Mucosa of rectum (tissue), 2 donors: Measurements from ENCODE around the gene CCNL2.
"Not testable (repeated sequence)": the region's sequence is repeated elsewhere in the genome, so short reads cannot be mapped to it uniquely, and the experiment has no call there.

ENCODE experiments used
- H3K27ac ChIP-seq, 2 donors: one replicate each; pipeline ENCODE4 v1.7.0; 2013; ENCODE audit warnings: inconsistent platforms in 2 of 2, low read depth in 2 of 2, low read length in 2 of 2
- H3K27me3 ChIP-seq, 2 donors: one replicate each; pipeline ENCODE4 v1.7.0; 2013; ENCODE audit warnings: low read length in 2 of 2; ENCODE audit not compliant: control insufficient read depth in 2 of 2, insufficient read depth in 2 of 2
- H3K36me3 ChIP-seq, 2 donors: one replicate each; pipeline ENCODE4 v1.7.0; 2013; ENCODE audit warnings: low read length in 2 of 2; ENCODE audit not compliant: control insufficient read depth in 2 of 2, insufficient read depth in 2 of 2
- H3K4me1 ChIP-seq, 2 donors: one replicate each; pipeline ENCODE4 v1.7.0; 2013; ENCODE audit warnings: low read length in 2 of 2, mild to moderate bottlenecking in 1 of 2; ENCODE audit not compliant: control insufficient read depth in 2 of 2, insufficient read depth in 2 of 2
- H3K4me3 ChIP-seq, 2 donors: one replicate each; pipeline ENCODE4 v1.7.0; 2013; ENCODE audit warnings: low read length in 2 of 2
- H3K9ac ChIP-seq, 2 donors: one replicate each; pipeline ENCODE4 v1.7.0; 2013; ENCODE audit warnings: low read length in 2 of 2, low read depth in 1 of 2, mild to moderate bottlenecking in 1 of 2
- H3K9me3 ChIP-seq, 2 donors: one replicate each; pipeline ENCODE4 v1.7.0; 2013; ENCODE audit warnings: low read length in 2 of 2; ENCODE audit not compliant: control insufficient read depth in 2 of 2
- donor health status: healthy.
- donor health status: Normal muscosa, but diverticular disease.

The CCNL2 gene

DNA sequence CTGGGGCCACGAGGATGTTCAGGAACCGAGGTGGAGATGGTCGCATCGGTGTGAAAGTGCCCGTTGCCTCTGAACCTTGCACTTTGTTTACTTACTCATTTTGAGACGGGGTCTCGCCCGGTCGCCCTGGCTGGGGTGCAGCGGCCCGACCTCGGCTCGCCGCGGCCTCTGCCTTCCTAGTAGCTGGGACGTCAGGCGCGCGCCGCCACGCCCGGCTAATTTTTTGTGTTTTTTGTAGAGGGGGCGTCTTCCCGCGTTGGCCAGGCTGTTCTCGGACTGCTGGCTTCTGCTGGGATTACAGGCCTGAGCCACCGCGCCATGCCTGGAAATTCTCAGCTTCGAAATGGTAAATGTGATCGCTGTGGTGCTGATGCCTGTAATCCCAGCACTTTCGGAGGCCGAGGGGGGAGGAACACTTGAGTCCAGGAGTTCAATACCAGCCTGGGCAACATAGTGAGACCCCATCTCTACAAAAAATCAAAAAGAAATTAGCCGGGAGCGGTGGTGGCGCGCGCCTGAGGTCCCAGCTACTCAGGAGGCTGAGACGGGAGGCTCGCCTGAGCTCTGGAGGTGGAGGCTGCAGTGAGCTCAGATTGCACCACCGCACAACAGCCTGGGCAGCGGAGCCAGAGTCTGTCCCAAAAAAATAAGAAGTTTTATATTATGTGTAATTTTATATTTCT is 8.6 kb upstream of the CCNL2 start:
- Histone ChIP-seq H3K9ac (peak overlapping the region; percentile 79 to 90), H3K4me1 (peaks cover 13 to 18% of the 10 kb centered on the region in 2 donors), H3K9me3 (no peaks in the 10 kb centered on the region), H3K27ac (peak overlapping the region; percentile 67 to 83), H3K4me3 (peak overlapping the region; percentile 91 to 94), H3K27me3 (no peaks in the 10 kb centered on the region), H3K36me3 (peaks cover 10 to 22% of the 10 kb centered on the region in 2 donors)

DNA sequence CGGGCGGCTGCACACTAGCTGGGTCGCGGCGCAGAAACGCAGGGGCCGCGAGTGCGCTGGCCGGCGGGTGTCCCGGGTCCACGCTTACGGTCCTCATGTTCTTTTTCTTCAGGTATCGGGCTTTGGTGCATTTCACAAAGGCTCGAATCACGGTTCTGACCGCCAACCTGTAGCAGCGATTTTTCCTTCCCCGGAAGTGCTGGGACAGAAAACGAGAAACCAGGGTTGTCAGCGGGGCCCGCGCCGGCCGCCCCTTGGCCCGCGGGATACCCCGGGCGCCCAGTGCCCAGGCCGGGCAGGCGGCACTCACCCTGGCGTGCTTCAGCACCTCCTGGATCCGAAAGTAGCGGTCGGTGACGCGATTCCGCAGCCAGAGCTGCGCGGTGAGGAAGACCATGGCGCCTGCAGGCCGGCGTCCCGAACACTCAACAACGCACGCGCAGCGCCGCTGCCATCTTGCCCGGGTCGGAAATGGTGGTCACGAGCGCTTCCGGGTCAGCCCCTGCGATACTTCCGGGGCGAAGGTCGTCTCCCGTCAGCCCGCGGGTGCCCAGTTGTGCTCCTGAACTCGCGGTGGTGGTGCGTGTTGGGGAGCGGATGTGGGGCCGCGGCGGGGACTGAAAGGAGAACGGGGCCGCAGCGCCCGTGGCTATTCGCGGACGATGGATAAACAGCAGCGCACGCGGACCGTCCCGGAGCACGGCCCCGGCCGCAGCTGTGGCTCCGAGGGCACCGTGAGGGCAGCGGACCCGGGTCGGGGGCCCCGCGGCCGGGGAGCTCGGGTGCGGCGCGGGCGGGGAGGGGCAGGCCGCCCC is 7.9 kb upstream of the CCNL2 start, which contains the start of gene MRPL20:
Gene MRPL20 (minus strand): TSS at position 473 of the 815 bp plus-strand sequence. CDS start 76 bp downstream, at position 397.
- peak within 1 kb of the TSS; percentile 91 to 94 for H3K4me3 ChIP-seq
- H3K9ac ChIP-seq, result peak within 1 kb of the TSS; percentile 79 to 90
- H3K27me3 ChIP-seq, result no peaks in the 10 kb centered on the region
- H3K27ac ChIP-seq, result peak within 1 kb of the TSS; percentile 67 to 83
- peaks cover 13 to 18% of the 10 kb centered on the region in 2 donors for H3K4me1 ChIP-seq
- no peaks in the 10 kb centered on the region for H3K9me3 ChIP-seq
- H3K36me3 ChIP-seq, result peaks cover 14 to 27% of the 10 kb centered on the region in 2 donors

DNA sequence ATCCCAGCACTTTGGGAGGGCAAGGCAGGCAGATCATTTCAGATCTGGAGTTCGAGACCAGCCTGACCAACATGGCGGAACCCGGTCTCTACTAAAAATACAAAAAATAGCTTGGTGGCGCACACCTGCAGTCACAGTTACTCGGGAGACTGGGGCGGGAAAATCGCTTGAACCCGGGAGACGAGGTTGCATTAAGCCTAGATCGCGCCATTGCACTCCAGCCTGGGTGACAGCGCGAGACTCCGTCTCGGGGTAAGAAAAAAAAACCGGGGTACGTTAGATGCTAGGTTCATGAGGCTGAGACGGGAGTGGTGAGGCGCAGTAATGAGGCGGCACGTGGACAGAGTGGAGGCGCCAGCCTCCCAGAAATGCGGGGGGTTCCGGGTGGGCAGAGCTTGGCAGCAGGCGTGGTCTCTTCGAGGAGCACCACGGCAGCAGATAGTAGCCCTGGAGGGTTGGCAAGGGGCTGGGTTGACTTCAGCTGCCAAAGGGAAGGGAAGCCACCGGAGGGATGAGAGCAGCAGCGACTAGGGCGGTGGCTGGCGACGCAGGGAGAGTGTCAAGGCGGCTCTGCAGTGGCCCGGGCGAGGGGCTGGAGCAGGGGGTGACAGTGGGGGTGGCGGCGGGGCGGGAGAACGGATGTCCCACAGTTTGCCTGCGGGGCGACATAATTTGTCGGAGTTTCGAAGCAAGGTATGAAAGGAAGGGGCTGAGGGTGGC is 7.1 kb upstream of the CCNL2 start:
- Histone ChIP-seq H3K4me1 (peaks cover 13 to 18% of the 10 kb centered on the region in 2 donors), H3K27ac (peak overlapping the region in 1 of 2 donors; percentile 83), H3K4me3 (peak overlapping the region; percentile 91 to 94), H3K9ac (peak overlapping the region; percentile 75 to 90), H3K36me3 (peaks cover 20 to 34% of the 10 kb centered on the region in 2 donors), H3K9me3 (no peaks in the 10 kb centered on the region), H3K27me3 (no peaks in the 10 kb centered on the region)

GRCh38 chr1:1403653-1404052 is 4.5 kb upstream of the CCNL2 start:
- peaks cover 26 to 36% of the 10 kb centered on the region in 2 donors for H3K36me3 ChIP-seq
- no peak overlapping the region for H3K4me3 ChIP-seq
- H3K9me3 ChIP-seq, result no peaks in the 10 kb centered on the region
- H3K27me3 ChIP-seq, result no peaks in the 10 kb centered on the region
- no peak overlapping the region for H3K27ac ChIP-seq
- H3K9ac ChIP-seq, result no peak overlapping the region
- peaks cover 27 to 28% of the 10 kb centered on the region in 2 donors for H3K4me1 ChIP-seq

DNA sequence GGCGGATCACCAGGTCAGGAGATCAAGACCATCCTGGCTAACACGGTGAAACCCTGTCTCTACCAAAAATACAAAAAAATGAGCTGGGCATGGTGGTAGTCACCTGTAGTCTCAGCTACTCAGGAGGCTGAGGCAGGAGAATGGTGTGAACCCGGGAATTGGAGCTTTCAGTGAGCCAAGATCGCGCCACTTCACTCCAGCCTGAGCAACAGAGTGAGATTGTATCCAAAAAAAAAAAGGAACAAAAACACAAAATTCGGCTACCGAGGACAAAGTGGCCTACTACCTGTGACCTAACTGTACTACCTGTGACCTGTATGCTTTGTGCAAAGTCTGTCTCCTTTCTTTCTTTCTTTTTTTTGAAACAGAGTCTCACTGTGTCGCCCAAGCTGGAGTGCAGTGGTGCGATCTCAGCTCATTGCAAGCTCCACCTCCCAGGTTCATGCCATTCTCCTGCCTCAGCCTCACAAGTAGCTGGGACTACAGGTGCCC is 3.8 kb upstream of the CCNL2 start:
- Histone ChIP-seq H3K36me3 (peaks cover 28 to 36% of the 10 kb centered on the region in 2 donors), H3K4me1 (peaks cover 26 to 31% of the 10 kb centered on the region in 2 donors)
- not testable (repeated sequence) for H3K27me3 ChIP-seq, H3K9ac ChIP-seq, H3K27ac ChIP-seq, H3K9me3 ChIP-seq, H3K4me3 ChIP-seq

DNA sequence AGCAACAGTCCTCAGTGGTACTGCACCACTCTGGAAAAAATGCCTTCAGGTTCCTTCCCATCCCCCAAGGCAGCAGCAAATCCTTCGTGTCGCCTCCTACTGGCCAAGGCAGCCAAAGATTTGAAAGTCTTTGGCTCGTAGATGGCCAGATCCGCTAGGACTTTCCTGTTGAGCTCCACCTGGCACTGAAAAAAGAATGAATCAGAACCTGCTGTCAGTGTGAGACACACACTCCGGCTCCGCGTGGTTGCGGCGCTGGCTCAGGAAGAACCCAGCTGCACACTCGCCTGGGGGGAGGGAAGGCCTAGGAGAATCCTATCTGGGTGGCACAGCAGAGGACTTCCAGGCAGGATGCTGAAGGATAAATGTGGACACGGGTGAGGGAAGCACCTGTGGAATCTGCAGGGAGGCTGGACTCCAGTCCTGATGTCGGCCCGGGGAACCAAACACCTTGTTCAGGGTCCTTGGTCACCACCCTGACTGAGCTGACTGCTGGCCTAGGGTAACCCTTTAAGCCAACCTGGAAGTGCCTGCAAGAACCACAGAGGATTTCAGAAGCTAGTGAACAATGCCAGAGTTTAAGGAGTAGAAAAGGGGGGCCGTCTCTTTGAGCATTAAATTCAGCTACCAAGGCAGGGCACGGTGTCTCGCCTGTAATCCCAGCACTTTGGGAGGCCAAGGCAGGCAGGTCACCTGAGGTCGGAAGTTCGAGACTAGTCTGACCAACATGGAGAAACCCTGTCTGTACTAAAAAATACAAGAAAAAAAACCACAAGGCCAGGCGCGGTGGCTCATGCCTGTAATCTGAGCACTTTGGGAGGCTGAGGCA is 3.2 kb upstream of the CCNL2 start:
- no peaks in the 10 kb centered on the region for H3K9me3 ChIP-seq
- no peak overlapping the region for H3K27ac ChIP-seq
- H3K9ac ChIP-seq, result no peak overlapping the region
- peaks cover 27 to 34% of the 10 kb centered on the region in 2 donors for H3K4me1 ChIP-seq
- no peaks in the 10 kb centered on the region for H3K27me3 ChIP-seq
- H3K36me3 ChIP-seq, result peaks cover 34 to 39% of the 10 kb centered on the region in 2 donors
- H3K4me3 ChIP-seq, result no peak overlapping the region

DNA sequence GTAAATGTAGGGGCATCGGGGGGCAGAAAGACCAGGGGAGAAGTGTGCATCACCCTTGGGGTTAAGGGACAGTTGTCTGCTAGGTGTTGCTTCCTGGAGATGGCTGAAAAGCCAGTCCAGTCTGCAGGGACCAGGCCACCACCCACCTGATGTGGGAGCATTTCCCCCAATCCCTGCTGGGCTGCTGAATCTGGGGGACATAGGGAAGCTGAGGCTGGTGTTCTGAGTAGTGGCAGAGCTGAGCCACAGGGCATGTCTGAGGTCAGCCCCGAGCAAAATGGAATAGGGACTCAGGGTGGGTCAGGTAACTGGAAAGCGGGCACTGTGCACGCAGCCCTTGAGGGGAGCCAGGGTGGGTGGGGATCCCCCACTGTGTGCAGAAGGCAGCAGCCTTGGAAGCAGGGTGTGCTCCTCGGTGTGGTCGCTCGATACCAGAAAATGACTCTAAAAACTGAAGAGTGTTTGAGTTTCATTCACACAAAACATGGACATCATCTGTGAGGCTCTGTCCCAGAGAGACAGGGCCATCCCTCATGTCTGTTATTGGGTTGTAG is 2.4 kb upstream of the CCNL2 start:
- H3K9me3 ChIP-seq, result no peaks in the 10 kb centered on the region
- H3K4me3 ChIP-seq, result no peak overlapping the region
- no peak overlapping the region for H3K27ac ChIP-seq
- peaks cover 37 to 43% of the 10 kb centered on the region in 2 donors for H3K36me3 ChIP-seq
- H3K4me1 ChIP-seq, result peaks cover 27 to 34% of the 10 kb centered on the region in 2 donors
- no peaks in the 10 kb centered on the region for H3K27me3 ChIP-seq
- no peak overlapping the region for H3K9ac ChIP-seq

DNA sequence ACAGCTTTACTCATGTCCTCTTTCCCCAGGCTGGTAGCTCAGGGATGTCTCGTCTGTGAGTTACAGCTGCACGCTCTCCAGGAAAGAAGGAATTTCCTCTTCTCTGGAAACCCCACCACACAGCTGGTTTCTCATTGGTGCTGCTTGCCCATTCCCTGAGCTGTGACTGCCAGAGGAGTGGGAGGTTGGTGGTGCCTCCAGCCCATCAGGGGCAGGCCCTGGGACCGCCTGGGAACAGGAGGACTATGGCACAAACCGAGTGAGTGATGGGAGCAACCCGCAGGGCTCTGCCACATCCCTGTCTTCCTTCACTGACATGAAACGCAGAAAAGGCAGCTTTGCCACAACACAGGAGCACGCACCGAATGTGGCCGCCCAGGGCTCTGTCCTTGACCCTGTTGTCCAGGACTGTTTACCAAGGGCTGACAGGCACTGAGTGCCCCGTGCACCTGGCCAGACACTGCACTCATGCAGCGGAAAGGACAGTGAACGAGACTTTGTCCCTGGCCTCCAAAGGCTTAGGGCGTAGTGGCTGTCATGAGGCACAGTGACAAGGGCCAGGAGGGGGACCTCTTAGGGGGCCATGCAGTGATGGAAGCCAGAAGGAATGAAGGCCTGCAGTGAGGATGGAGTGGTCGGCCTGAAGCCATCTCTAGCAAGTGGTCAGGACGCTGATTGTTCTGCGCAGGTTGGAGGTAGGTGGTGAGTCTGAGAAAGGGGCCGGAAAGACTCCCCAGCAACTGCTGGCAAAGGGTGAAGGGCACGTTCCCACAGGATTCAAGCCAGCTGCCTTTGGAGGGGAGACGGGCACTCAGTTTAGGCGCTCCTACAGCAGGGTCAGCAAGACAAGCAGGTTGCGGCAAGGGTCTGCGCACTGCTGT is 1.7 kb upstream of the CCNL2 start:
- peaks cover 22 to 27% of the 10 kb centered on the region in 2 donors for H3K4me1 ChIP-seq
- no peak overlapping the region for H3K27ac ChIP-seq
- peak overlapping the region; percentile 95 for H3K4me3 ChIP-seq
- no peaks in the 10 kb centered on the region for H3K27me3 ChIP-seq
- peak overlapping the region in 1 of 2 donors; percentile 90 for H3K9ac ChIP-seq
- H3K9me3 ChIP-seq, result no peaks in the 10 kb centered on the region
- H3K36me3 ChIP-seq, result peaks cover 37 to 43% of the 10 kb centered on the region in 2 donors
